Pulmonary artery endothelial cell (primary cell): ENCODE results near the gene TP53BP1. TPM values are rescaled to one million over a fixed set of nuclear protein-coding genes. Genes with fewer than 3 reads are reported as not detected.

Experiments
- total RNA-seq: library from RNA; depleted of rRNA; stranded (reverse); fragments of >200 nt; gene quantifications from 2 replicates; pipeline ENCODE4 v1.2.3, GENCODE V29; 2014

Gene TP53BP1
- total RNA-seq, 1 donor from 2014 or later, result 54.2 TPM

Other genes with a start within 250 kb of the TP53BP1 start
- not detected in 2 replicates for gene TGM5, start 226.2 kb downstream of the TP53BP1 start, total RNA-seq
- gene TGM7, start 190.9 kb downstream of the TP53BP1 start, total RNA-seq, result not detected in 2 replicates
- 5.5 and 9.2 TPM in 2 replicates for gene LCMT2, start 162.6 kb downstream of the TP53BP1 start, total RNA-seq
- gene ZSCAN29, start 122.1 kb downstream of the TP53BP1 start, total RNA-seq, result 14.6 and 23.7 TPM in 2 replicates
- gene TUBGCP4, start 122.1 kb downstream of the TP53BP1 start, total RNA-seq, result 12.7 and 21.3 TPM in 2 replicates
- gene MAP1A, start 24.5 kb upstream of the TP53BP1 start, total RNA-seq, result 1.4 and 1.6 TPM in 2 replicates
- 13.8 and 35.5 TPM in 2 replicates for gene PPIP5K1, start 97.1 kb upstream of the TP53BP1 start, total RNA-seq
- not detected in 2 replicates for gene CKMT1B, start 100.9 kb upstream of the TP53BP1 start, total RNA-seq
- under 0.01 TPM in 2 replicates for gene STRC, start 125.6 kb upstream of the TP53BP1 start, total RNA-seq
- 0.33 and 1.0 TPM in 2 replicates for gene CATSPER2, start 155.7 kb upstream of the TP53BP1 start, total RNA-seq
- not detected in 2 replicates for gene CKMT1A, start 200.7 kb upstream of the TP53BP1 start, total RNA-seq